Endothelial cell (in vitro differentiated cells): ENCODE results near the gene HS2ST1. TPM values are rescaled to one million over a fixed set of nuclear protein-coding genes. Genes with fewer than 3 reads are reported as not detected.
"Not testable (repeated sequence)": the region's sequence is repeated elsewhere in the genome, so short reads cannot be mapped to it uniquely, and the experiment has no call there.

Source experiments
- DNase-seq: peaks from one replicate; pipeline ENCODE4 v3.0.0; 2021; ENCODE audit warnings: low spot score
- H3K27ac Mint-ChIP-seq: one replicate; pipeline ENCODE4 v1.8.0; 2021; ENCODE audit warnings: mixed read lengths, inconsistent platforms; ENCODE audit not compliant: unreplicated experiment
- H3K27me3 Mint-ChIP-seq: one replicate; pipeline ENCODE4 v1.8.0; 2021; ENCODE audit warnings: mild to moderate bottlenecking, moderate library complexity, mixed read lengths, inconsistent platforms; ENCODE audit not compliant: unreplicated experiment
- H3K36me3 Mint-ChIP-seq: one replicate; pipeline ENCODE4 v1.8.0; 2021; ENCODE audit warnings: mild to moderate bottlenecking, low read depth, mixed read lengths, inconsistent platforms; ENCODE audit not compliant: unreplicated experiment
- H3K4me1 Mint-ChIP-seq: one replicate; pipeline ENCODE4 v1.8.0; 2021; ENCODE audit warnings: mild to moderate bottlenecking, mixed read lengths, inconsistent platforms; ENCODE audit not compliant: unreplicated experiment
- H3K4me3 Mint-ChIP-seq: one replicate; pipeline ENCODE4 v1.8.0; 2021; ENCODE audit warnings: mild to moderate bottlenecking, mixed read lengths, inconsistent platforms; ENCODE audit not compliant: unreplicated experiment
- H3K9me3 Mint-ChIP-seq: one replicate; pipeline ENCODE4 v1.8.0; 2021; ENCODE audit warnings: mixed read lengths, inconsistent platforms; ENCODE audit not compliant: unreplicated experiment
- total RNA-seq: library from RNA; stranded (reverse); fragmentation: NEBNext Ultra II Directional; extraction: Animal tissue kit (Norgen Biotek cat#: 25700); gene quantifications from one replicate; pipeline ENCODE4 v1.2.1, GENCODE V29; 2021; ENCODE audit not compliant: unreplicated experiment
- TF ChIP-seq, protein P1 (sequence below): fragments of 200-600 bp; sonication (generic); IDR thresholded peaks from one replicate; pipeline ENCODE4 v1.5.0; 2021; ENCODE audit warnings: antibody characterized with exemption; ENCODE audit not compliant: unreplicated experiment

Gene HS2ST1
- total RNA-seq, 1 donor from 2014 or later = 22.1 TPM

DNA sequence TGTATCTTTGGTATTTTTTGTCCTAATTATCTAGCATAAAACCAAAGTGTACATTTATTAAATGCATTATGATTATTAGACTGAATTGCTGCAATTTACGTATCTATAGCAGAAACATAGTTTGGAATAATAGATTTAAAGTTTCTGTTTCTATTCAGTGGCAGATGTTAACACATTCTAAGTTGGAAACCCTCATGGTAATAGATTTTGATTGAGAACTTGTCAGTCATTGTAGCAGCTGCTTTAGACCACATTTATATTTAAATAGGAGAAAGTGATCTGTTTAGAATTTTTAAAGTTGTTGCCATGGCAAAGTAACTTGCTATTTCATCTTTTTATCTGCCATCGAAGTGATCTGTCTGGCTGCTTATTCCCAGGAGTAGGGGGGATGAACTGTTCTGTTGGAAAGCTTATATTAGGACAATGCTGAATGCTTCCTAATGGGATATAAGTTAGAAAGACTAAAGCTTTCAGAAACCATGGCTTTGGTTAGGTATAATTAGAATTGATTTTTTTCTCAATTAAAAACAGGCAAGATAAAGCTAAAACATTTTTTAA is 61.6 kb downstream of the HS2ST1 start:
- Mint-ChIP-seq H3K9me3 (no peaks in the 10 kb centered on the region), H3K36me3 (no peaks in the 10 kb centered on the region), H3K27ac (no peak overlapping the region), H3K4me3 (no peak overlapping the region), H3K4me1 (no peaks in the 10 kb centered on the region), H3K27me3 (no peaks in the 10 kb centered on the region)
- TF ChIP-seq, protein P1, sequence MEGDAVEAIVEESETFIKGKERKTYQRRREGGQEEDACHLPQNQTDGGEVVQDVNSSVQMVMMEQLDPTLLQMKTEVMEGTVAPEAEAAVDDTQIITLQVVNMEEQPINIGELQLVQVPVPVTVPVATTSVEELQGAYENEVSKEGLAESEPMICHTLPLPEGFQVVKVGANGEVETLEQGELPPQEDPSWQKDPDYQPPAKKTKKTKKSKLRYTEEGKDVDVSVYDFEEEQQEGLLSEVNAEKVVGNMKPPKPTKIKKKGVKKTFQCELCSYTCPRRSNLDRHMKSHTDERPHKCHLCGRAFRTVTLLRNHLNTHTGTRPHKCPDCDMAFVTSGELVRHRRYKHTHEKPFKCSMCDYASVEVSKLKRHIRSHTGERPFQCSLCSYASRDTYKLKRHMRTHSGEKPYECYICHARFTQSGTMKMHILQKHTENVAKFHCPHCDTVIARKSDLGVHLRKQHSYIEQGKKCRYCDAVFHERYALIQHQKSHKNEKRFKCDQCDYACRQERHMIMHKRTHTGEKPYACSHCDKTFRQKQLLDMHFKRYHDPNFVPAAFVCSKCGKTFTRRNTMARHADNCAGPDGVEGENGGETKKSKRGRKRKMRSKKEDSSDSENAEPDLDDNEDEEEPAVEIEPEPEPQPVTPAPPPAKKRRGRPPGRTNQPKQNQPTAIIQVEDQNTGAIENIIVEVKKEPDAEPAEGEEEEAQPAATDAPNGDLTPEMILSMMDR = no peak
- DNase-seq = no peak

DNA sequence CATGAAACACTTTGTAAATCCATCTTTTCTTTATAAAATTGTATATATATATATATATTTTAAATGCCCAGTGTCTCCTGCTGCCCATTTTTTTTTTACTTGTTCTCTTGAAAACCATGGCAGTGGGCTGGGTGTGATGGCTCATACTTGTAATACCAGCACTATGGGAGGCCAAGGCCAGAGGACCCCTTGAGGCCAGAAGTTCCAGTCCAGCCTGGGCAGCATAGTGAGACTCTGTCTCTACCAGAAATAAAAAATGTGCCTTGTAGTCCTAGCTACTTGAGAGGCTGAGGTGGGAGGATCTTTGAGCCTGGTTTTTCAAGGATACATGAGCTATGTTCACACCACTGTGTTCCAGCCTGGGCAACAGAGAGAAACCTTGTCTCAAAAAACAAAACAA is 62.2 kb downstream of the HS2ST1 start:
- no peaks in the 10 kb centered on the region for H3K36me3 Mint-ChIP-seq
- no peaks in the 10 kb centered on the region for H3K4me1 Mint-ChIP-seq
- no peaks in the 10 kb centered on the region for H3K27me3 Mint-ChIP-seq
- DNase-seq = no peak
- TF ChIP-seq, protein P1 = no peak
- no peaks in the 10 kb centered on the region for H3K9me3 Mint-ChIP-seq
- H3K27ac Mint-ChIP-seq = no peak overlapping the region
- no peak overlapping the region for H3K4me3 Mint-ChIP-seq

DNA sequence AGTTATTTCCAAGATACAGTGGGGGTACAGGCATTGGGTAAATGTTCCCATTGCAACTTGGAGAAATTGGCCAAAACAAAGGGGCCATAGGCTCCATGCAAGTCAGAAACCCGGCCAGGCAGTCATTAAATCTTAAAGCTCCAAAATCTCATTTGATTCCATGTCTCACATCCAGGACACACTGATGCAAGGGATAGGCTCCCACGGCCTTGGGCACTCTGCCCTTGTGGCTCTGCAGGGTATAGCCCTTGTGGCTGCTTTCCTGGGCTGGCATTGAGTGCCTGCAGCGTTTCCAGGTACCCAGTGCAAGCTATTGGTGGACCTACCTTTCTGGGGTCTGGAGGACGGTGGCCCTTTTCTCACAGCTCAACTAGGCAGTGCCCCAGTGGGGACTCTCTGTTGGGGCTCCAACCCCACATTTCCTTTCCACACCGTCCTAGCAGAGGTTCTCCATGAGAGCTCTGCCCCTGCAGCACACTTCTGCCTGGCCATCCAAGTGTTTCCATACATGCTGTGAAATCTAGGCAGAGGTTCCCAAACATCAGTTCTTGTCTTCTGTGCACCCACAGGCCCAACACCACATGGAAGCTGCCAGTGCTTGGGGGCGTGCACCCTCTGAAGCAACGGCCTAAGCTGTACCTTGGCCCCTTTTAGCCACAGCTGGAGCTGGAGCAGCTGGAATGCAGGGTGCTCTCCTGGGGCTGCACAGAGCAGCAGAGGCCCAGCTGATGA is 67.2 kb downstream of the HS2ST1 start:
- no peaks in the 10 kb centered on the region for H3K4me1 Mint-ChIP-seq

DNA sequence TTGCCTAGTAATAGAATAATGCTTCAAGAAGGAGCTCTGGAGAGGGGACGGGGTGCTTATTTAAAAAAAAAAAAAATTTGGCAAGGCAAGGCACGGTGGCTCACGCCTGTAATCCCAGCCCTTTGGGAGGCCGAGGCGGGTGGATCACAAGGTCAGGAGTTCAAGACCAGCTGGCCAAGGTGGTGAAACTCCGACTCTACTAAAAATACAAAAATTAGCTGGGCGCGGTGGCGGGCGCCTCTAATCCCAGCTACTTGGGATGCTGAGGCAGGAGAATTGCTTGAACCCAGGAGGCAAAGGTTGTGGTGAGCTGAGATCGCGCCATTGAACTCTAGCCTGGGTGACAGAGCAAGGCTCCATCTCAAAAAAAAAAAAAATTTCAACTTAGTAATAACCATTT is 69.2 kb downstream of the HS2ST1 start:
- H3K27ac Mint-ChIP-seq, H3K4me1 Mint-ChIP-seq: not testable (repeated sequence)

More for the DNA sequence above, 67.2 kb downstream of the HS2ST1 start:
- no peaks in the 10 kb centered on the region for H3K27me3 Mint-ChIP-seq
- TF ChIP-seq, protein P1 = no peak
- no peak for DNase-seq
- H3K36me3 Mint-ChIP-seq = no peaks in the 10 kb centered on the region
- H3K9me3 Mint-ChIP-seq = no peaks in the 10 kb centered on the region
- H3K4me3 Mint-ChIP-seq = no peak overlapping the region
- no peak overlapping the region for H3K27ac Mint-ChIP-seq

DNA sequence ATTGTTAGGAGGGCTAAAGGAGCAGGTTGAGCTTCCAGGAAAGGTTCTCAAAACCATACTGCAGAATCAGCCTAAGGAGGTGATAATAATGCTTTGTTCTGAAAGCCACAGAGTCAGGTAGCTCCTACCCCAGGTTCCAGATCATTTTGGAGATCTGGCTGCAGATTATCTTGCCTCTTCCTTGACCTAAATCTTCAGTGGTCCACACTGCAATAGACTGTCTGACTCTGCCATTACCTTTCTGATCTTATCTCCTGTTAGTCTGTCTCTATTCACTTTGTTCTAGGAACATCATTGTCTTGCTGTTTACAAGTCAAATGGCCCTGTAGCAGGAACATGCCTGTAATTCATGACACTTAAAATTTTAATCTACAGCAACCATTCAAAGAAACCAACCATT is 73.0 kb downstream of the HS2ST1 start:
- TF ChIP-seq, protein P1 = no peak
- Mint-ChIP-seq H3K4me3 (no peak overlapping the region), H3K27me3 (no peaks in the 10 kb centered on the region), H3K9me3 (no peaks in the 10 kb centered on the region), H3K4me1 (no peaks in the 10 kb centered on the region), H3K27ac (no peak overlapping the region), H3K36me3 (no peaks in the 10 kb centered on the region)
- DNase-seq = no peak

More for the DNA sequence above, 69.2 kb downstream of the HS2ST1 start:
- not testable (repeated sequence) for H3K4me3 Mint-ChIP-seq, H3K9me3 Mint-ChIP-seq, H3K36me3 Mint-ChIP-seq, DNase-seq, H3K27me3 Mint-ChIP-seq
